ENCODE measurements around the gene ZNF837. TPM values are rescaled to one million over a fixed set of nuclear protein-coding genes. Genes with fewer than 3 reads are reported as not detected.
A peak's percentile ranks its signal among the peaks of the same experiment; 100 is the strongest.
"Not testable (repeated sequence)": the region's sequence is repeated elsewhere in the genome, so short reads cannot be mapped to it uniquely, and the experiment has no call there.

ZNF837 gene
- total RNA-seq, 4 donors from 2014 or later = 2.4 to 6.7 (median 3.3) TPM

GRCh38 chr19:58380037-58380661 lies 681 bp downstream of the ZNF837 start:
- Histone ChIP-seq H3K27ac (peak overlapping the region; percentile 89 to 96 (median 92)), H3K4me3 (peak overlapping the region; percentile 62 to 95 (median 65)), H3K9me3 (no peaks in the 10 kb centered on the region), H3K36me3 (no peaks in the 10 kb centered on the region), H3K27me3 (no peaks in the 10 kb centered on the region), H3K4me1 (peaks cover 19 to 36% (median 19%) of the 10 kb centered on the region in 3 donors)
- intact Hi-C loops (cut with DNase I) = no loop called here
- TF ChIP-seq CTCF (IDR thresholded peaks at IDR 0.05) (no peak), POLR2A (IDR thresholded peaks at IDR 0.05) (no peak)
- WGBS, 2 donors = 2 to 5% methylated on average over 22 to 24 of the region's 24 CpGs
- DNase-seq = no peak

- DNase-seq = no peak
- Histone ChIP-seq H3K4me1 (peaks cover 19 to 29% (median 19%) of the 10 kb centered on the region in 3 donors), H3K9me3 (no peaks in the 10 kb centered on the region), H3K27ac (no peak overlapping the region), H3K4me3 (peak overlapping the region in 1 of 4 donors; percentile 95), H3K27me3 (no peaks in the 10 kb centered on the region), H3K36me3 (no peaks in the 10 kb centered on the region)
- intact Hi-C loops (cut with DNase I) = no loop called here
- WGBS, 2 donors = 80 to 100% methylated on average over 1 to 2 of the region's 6 CpGs
- no peak for TF ChIP-seq CTCF (IDR thresholded peaks at IDR 0.05)
- TF ChIP-seq POLR2A (IDR thresholded peaks at IDR 0.05) = no peak
Observed at GRCh38 chr19:58379246-58379645, 1.6 kb downstream of the ZNF837 start.

GRCh38 chr19:58376724-58377123 lies 4.1 kb downstream of the ZNF837 start:
- 54 to 60% methylated on average over 4 to 6 of the region's 7 CpGs for whole genome bisulfite sequencing, 2 donors
- H3K9me3 ChIP-seq; H3K4me3 ChIP-seq; H3K27ac ChIP-seq; intact Hi-C loops (cut with DNase I); DNase-seq; H3K36me3 ChIP-seq; H3K27me3 ChIP-seq: not testable (repeated sequence)
- peaks cover 12 to 20% (median 14%) of the 10 kb centered on the region in 3 donors for H3K4me1 ChIP-seq

- no peaks in the 10 kb centered on the region for H3K36me3 ChIP-seq
- H3K4me1 ChIP-seq = peaks cover 0 to 3% (median 0%) of the 10 kb centered on the region in 3 donors
- no peak for DNase-seq
- TF ChIP-seq POLR2A (IDR thresholded peaks at IDR 0.05) (no peak), CTCF (IDR thresholded peaks at IDR 0.05) (no peak)
- 64 to 74% methylated on average over 4 of the region's 4 CpGs for WGBS, 2 donors
- no peak overlapping the region for H3K27ac ChIP-seq
- no peaks in the 10 kb centered on the region for H3K27me3 ChIP-seq
- no peak overlapping the region for H3K4me3 ChIP-seq
- no peaks in the 10 kb centered on the region for H3K9me3 ChIP-seq
- intact Hi-C loops (cut with DNase I) = no loop called here
Observed at GRCh38 chr19:58374200-58374599, 6.6 kb downstream of the ZNF837 start.

- Histone ChIP-seq H3K4me1 (no peaks in the 10 kb centered on the region), H3K4me3 (no peak overlapping the region), H3K9me3 (no peaks in the 10 kb centered on the region), H3K36me3 (peaks cover 0 to 15% (median 0%) of the 10 kb centered on the region in 3 donors), H3K27ac (no peak overlapping the region), H3K27me3 (no peaks in the 10 kb centered on the region)
- WGBS, 2 donors = 63 to 67% methylated on average over 14 to 15 of the region's 15 CpGs
- intact Hi-C loops (cut with DNase I) = no loop called here
- TF ChIP-seq POLR2A (IDR thresholded peaks at IDR 0.05) = no peak
- TF ChIP-seq CTCF (IDR thresholded peaks at IDR 0.05) = no peak
- no peak for DNase-seq
Observed at GRCh38 chr19:58372311-58373133, 8.3 kb downstream of the ZNF837 start.
